ENCODE data around the gene IST1.

IST1 gene

GRCh38 chr16:71894229-71894920 lies 956 bp upstream of the IST1 start:
- TF ChIP-seq, protein P1, sequence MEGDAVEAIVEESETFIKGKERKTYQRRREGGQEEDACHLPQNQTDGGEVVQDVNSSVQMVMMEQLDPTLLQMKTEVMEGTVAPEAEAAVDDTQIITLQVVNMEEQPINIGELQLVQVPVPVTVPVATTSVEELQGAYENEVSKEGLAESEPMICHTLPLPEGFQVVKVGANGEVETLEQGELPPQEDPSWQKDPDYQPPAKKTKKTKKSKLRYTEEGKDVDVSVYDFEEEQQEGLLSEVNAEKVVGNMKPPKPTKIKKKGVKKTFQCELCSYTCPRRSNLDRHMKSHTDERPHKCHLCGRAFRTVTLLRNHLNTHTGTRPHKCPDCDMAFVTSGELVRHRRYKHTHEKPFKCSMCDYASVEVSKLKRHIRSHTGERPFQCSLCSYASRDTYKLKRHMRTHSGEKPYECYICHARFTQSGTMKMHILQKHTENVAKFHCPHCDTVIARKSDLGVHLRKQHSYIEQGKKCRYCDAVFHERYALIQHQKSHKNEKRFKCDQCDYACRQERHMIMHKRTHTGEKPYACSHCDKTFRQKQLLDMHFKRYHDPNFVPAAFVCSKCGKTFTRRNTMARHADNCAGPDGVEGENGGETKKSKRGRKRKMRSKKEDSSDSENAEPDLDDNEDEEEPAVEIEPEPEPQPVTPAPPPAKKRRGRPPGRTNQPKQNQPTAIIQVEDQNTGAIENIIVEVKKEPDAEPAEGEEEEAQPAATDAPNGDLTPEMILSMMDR (IDR thresholded peaks at IDR 0.05; ENCODE audit: extremely low read depth, missing control alignments), result peak; percentile 23
- DNase-seq (ENCODE audit: low spot score), result no peak

DNA sequence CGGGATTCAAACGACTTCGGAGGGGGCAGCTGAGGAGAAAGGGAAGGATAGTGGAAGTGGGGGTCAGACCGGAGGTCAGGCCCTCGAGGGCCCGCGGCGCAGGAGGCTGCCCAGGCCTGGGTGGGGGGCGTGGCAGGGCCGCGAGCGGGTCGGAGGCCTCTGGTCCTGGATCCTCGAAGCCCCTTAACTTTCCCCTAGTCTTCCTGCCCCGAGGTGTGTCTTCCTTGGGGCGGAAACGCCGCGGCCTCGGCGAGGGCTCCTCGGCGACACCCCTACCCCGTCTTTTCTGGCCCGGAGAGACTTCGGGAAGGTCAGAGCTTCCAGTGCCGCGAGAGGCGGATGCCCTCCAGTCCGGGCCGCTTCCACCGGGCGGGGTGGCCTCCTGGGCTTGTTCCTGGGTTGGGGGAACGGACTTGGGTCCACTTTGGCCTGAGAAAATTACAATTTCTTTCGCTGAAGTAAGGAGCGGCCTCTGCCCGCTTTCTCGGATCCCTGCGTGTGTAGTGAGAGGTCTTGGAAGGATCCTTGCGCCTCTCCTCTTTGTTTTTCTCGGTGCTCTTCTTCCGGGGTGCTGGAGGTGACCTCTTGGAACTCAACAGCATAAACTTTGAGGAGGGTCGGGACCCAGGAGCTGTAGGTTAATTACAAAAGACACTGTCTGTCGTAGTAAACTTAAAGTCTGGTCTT lies 491 bp downstream of the IST1 start:
- DNase-seq (ENCODE audit: low spot score), result peak; percentile 50
- TF ChIP-seq, protein P1 (IDR thresholded peaks at IDR 0.05; ENCODE audit: extremely low read depth, missing control alignments), result no peak

GRCh38 chr16:71896764-71897368 lies 1.5 kb downstream of the IST1 start:
- TF ChIP-seq, protein P1 (IDR thresholded peaks at IDR 0.05; ENCODE audit: extremely low read depth, missing control alignments), result no peak
- no peak for DNase-seq (ENCODE audit: low spot score)

DNA sequence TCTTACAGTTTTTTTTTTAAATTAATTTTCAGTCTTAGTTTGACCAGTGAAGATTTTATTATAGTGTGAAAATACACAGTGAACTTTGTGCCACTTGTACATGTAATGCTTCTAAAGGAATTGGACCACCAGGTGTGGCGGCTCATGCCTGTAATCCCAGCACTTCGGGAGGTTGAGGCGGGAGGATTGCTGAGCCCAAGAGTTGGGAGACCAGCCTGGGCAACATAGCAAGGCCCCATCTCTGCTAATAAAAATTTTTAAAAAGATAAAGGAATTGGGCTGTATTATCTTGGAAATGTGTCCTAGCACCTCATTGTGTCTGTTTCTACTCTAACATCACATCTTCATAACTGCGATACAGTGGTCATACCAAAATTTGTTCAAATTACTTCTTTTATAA lies 3.8 kb downstream of the IST1 start:
- DNase-seq (ENCODE audit: low spot score), result no peak
- TF ChIP-seq, protein P1 (IDR thresholded peaks at IDR 0.05; ENCODE audit: extremely low read depth, missing control alignments), result no peak

DNA sequence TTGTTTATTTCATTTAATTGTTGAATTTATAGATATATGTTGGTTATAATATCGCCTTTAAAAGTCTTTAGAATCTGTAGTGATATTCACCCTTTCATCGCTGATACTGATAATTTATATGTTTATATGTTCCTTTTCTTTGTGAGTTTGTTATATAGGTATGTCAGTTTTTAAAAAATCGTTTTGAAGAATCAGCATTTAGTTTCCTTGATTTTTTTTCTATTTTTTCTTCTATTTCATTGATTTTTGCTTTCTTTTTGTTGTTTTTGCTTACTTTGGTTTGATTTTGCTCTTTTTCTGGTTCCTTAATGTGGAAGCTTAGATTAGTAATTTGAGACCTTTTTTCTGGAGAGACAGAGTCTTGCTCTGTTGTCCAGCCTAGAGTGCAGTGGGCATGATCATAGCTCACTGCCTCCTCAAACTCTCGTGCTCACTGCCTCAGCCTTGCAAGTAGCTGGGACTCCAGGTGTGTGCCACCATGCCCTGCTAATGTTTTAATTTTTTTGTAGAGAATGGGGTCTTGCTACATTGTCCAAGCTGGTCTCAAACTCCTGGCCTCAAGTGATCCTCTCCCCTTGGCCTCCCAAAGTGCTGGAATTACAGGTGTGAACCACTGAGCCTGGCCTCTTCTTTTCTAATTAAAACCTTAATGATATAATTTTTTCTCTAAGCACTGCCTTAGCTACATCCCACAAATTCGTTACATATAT lies 7.5 kb downstream of the IST1 start:
- no peak for DNase-seq (ENCODE audit: low spot score)
- TF ChIP-seq, protein P1 (IDR thresholded peaks at IDR 0.05; ENCODE audit: extremely low read depth, missing control alignments), result no peak

DNA sequence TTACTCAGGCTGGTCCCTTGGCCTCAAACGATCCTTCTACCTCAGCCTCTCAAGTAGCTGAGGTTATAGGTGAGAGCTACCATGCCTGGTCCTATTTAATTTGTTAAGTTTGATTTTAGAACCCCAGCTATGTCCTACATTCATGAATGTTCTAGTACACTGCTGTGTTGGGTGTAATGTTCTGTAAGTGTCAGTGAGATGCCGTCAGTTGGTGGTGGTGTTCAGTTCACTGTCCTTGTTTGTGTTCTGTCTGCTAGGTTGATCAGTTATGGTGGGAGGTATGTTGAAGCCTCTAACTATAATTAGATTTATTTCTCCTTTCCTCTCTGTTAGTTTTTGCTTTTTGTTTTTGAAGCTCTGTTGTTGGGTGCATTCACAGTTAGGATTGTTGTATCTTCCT lies 8.3 kb downstream of the IST1 start:
- no peak for DNase-seq (ENCODE audit: low spot score)
- TF ChIP-seq, protein P1 (IDR thresholded peaks at IDR 0.05; ENCODE audit: extremely low read depth, missing control alignments), result no peak
